IMR-90 (cell line): ENCODE results near the gene B4GALT5. TPM values are rescaled to one million over a fixed set of nuclear protein-coding genes. Genes with fewer than 3 reads are reported as not detected.
"Not testable (repeated sequence)": the region's sequence is repeated elsewhere in the genome, so short reads cannot be mapped to it uniquely, and the experiment has no call there.

Experiments
- ATAC-seq: fragments of 200-7000 bp; cut with Tn5 transposase; 2 replicates; pipeline ENCODE4 v1.9.1; 2020; ENCODE audit warnings: low read depth, mild to moderate bottlenecking, moderate library complexity
- BruUV-seq: library from RNA; stranded (reverse); fragments of 400-500 nt; replicated peaks from 2 replicates; lab custom pipeline; 2021; lab: Mats Ljungman, UMichigan
- CTCF ChIA-PET: fragments of 300-600 bp; formaldehyde crosslinking; extraction: SDS; loops from one replicate; lab custom pipeline; 2021; ENCODE audit warnings: antibody characterized with exemption; lab: Yijun Ruan, JAX
- POLR2A ChIA-PET: fragments of 300-600 bp; sonication (Branson Sonifier 250); formaldehyde crosslinking; loops from one replicate; lab custom pipeline; 2022; ENCODE audit warnings: antibody characterized with exemption; ENCODE audit not compliant: unreplicated experiment; lab: Charles Lee
- DNase-seq: peaks from one replicate; pipeline ENCODE4 v3.0.0; 2013
- H2AFZ ChIP-seq: replicated peaks from 2 replicates; pipeline ENCODE3; 2013; ENCODE audit warnings: low read length, mild to moderate bottlenecking; ENCODE audit not compliant: poor library complexity
- H2AK5ac ChIP-seq: 2 replicates; pipeline ENCODE4 v1.6.1; 2013; ENCODE audit warnings: low read depth, low read length, inconsistent platforms
- H2AK9ac ChIP-seq: replicated peaks from 2 replicates; pipeline ENCODE3; 2013; ENCODE audit warnings: mild to moderate bottlenecking, low read depth, low read length, moderate library complexity; ENCODE audit not compliant: poor library complexity
- H2BK120ac ChIP-seq: 2 replicates; pipeline ENCODE4 v1.6.1; 2013; ENCODE audit warnings: low read depth, low read length, inconsistent platforms
- H2BK15ac ChIP-seq: 3 replicates; pipeline ENCODE4 v1.6.1; 2013; ENCODE audit warnings: low read depth, low read length, inconsistent platforms
- H2BK20ac ChIP-seq: 2 replicates; pipeline ENCODE4 v1.6.1; 2013; ENCODE audit warnings: low read depth, mild to moderate bottlenecking, inconsistent platforms, low read length, moderate library complexity
- H2BK5ac ChIP-seq: 2 replicates; pipeline ENCODE4 v1.6.1; 2013; ENCODE audit warnings: mild to moderate bottlenecking, low read depth, low read length, inconsistent platforms; ENCODE audit not compliant: poor library complexity, severe bottlenecking
- H3K14ac ChIP-seq: replicated peaks from 2 replicates; pipeline ENCODE4 v1.6.1; 2013; ENCODE audit warnings: low read depth, low read length, inconsistent platforms
- H3K18ac ChIP-seq: 2 replicates; pipeline ENCODE4 v1.6.1; 2013; ENCODE audit warnings: low read depth, low read length, control low read depth
- H3K23ac ChIP-seq: 2 replicates; pipeline ENCODE4 v1.6.1; 2013; ENCODE audit warnings: low read depth, low read length, inconsistent platforms
- H3K27ac ChIP-seq: 2 replicates; pipeline ENCODE4 v1.5.1; 2013; ENCODE audit warnings: mild to moderate bottlenecking, control low read depth, low read length; ENCODE audit not compliant: insufficient read depth
- H3K27me3 ChIP-seq: 2 replicates; pipeline ENCODE4 v1.6.1; 2013; ENCODE audit warnings: low read length; ENCODE audit not compliant: control insufficient read depth, insufficient read depth
- H3K36me3 ChIP-seq: 2 replicates; pipeline ENCODE4 v1.6.1; 2013; ENCODE audit warnings: low read length, mixed read lengths; ENCODE audit not compliant: control insufficient read depth, insufficient read depth
- H3K4ac ChIP-seq: 2 replicates; pipeline ENCODE4 v1.6.1; 2013; ENCODE audit warnings: low read depth, low read length, inconsistent platforms
- H3K4me1 ChIP-seq: 2 replicates; pipeline ENCODE4 v1.6.1; 2013; ENCODE audit warnings: low read length, mixed read lengths; ENCODE audit not compliant: control insufficient read depth, insufficient read depth
- H3K4me2 ChIP-seq: 2 replicates; pipeline ENCODE4 v1.6.1; 2013; ENCODE audit warnings: low read depth, mild to moderate bottlenecking, control low read depth, low read length, moderate library complexity
- H3K4me3 ChIP-seq: 2 replicates; pipeline ENCODE4 v1.5.1; 2013; ENCODE audit warnings: low read depth, mild to moderate bottlenecking, control low read depth, low read length, moderate library complexity; ENCODE audit not compliant: insufficient read depth
- H3K56ac ChIP-seq: 2 replicates; pipeline ENCODE4 v1.6.1; 2013; ENCODE audit warnings: low read length, inconsistent platforms; ENCODE audit not compliant: insufficient read depth; ENCODE audit errors: extremely low read depth
- H3K79me1 ChIP-seq, 2 experiments: 2 replicates each; pipeline ENCODE4 v1.6.1; 2013; ENCODE audit warnings: low read length in 2 of 2, inconsistent platforms in 1 of 2, low read depth in 1 of 2
- H3K9ac ChIP-seq: 2 replicates; pipeline ENCODE4 v1.6.1; 2013; ENCODE audit warnings: low read depth, low read length, control low read depth
- H3K9me1 ChIP-seq: 2 replicates; pipeline ENCODE4 v1.6.1; 2013; ENCODE audit warnings: low read length, inconsistent platforms; ENCODE audit not compliant: insufficient read depth
- H3K9me3 ChIP-seq: 2 replicates; pipeline ENCODE4 v1.6.1; 2013; ENCODE audit warnings: low read length; ENCODE audit not compliant: control insufficient read depth, insufficient read depth
- H4K20me1 ChIP-seq: 2 replicates; pipeline ENCODE4 v1.6.1; 2013; ENCODE audit warnings: low read length, inconsistent platforms; ENCODE audit not compliant: insufficient read depth
- H4K5ac ChIP-seq: 2 replicates; pipeline ENCODE4 v1.6.1; 2013; ENCODE audit warnings: mild to moderate bottlenecking, low read depth, low read length, control low read depth
- H4K8ac ChIP-seq, 2 experiments: 2 replicates each; pipeline ENCODE4 v1.6.1; 2013; ENCODE audit warnings: low read depth in 2 of 2, low read length in 2 of 2, control low read depth in 1 of 2, inconsistent platforms in 1 of 2
- H4K91ac ChIP-seq: 2 replicates; pipeline ENCODE4 v1.6.1; 2013; ENCODE audit warnings: low read depth, low read length, inconsistent platforms; ENCODE audit not compliant: insufficient read depth
- CEBPB ChIP-seq: IDR thresholded peaks from 2 replicates; pipeline ENCODE4 v1.6.1; 2012; ENCODE audit warnings: low read depth, low read length, improper control_type of control experiment
- MAFK ChIP-seq: IDR thresholded peaks from 2 replicates; pipeline ENCODE4 v1.6.1; 2012; ENCODE audit warnings: low read depth, low read length, improper control_type of control experiment
- WGBS, 2 experiments: methylation state at CpG; one replicate each; pipeline versions ENCODE4 v1.1.5 to v1.1.7; 2013; ENCODE audit warnings: missing lambda C conversion rate in 2 of 2; ENCODE audit not compliant: insufficient read length in 1 of 2; ENCODE audit errors: extremely low coverage in 2 of 2; 5-methylcytosine and 5-hydroxymethylcytosine counted together
- dilution Hi-C: fragments of 300-500 bp; cut with HindIII; formaldehyde crosslinking; loops from one replicate; pipeline ENCODE4 v1.14.3; 2018; ENCODE audit warnings: low sequenced_read_pairs; ENCODE audit not compliant: unreplicated experiment
- in situ Hi-C: fragments of 300-500 bp; cut with MboI; formaldehyde crosslinking; loops from 3 replicates; pipeline ENCODE4 v1.14.3; 2019; ENCODE audit warnings: low sequenced_read_pairs, inconsistent platforms, mixed read lengths
- intact Hi-C: fragments of 100-400 bp; cut with micrococcal nuclease; formaldehyde crosslinking; loops from 2 replicates; pipeline ENCODE4 v1.10.0; 2022
- polyA plus RNA-seq, 3 experiments: library from polyadenylated mRNA; depleted of rRNA; stranded (reverse); fragments of >200 nt; gene quantifications; 2 replicates each; pipeline ENCODE4 v1.2.3, GENCODE V29; 2012; ENCODE audit warnings: low replicate concordance in 1 of 3
- total RNA-seq: library from RNA; depleted of rRNA; stranded (reverse); fragments of >200 nt; gene quantifications from 2 replicates; pipeline ENCODE4 v1.2.3, GENCODE V29; 2012

Gene B4GALT5
- total and polyA plus RNA-seq, 2 of the 4 experiments (the other 2 are of a cell fraction): 11.3 to 20.4 TPM

- no peak for TF ChIP-seq CEBPB
- no peak for TF ChIP-seq MAFK
Measured at GRCh38 chr20:49618289-49618688, 95.4 kb downstream of the B4GALT5 start (continued).

GRCh38 chr20:49617394-49617793, 96.3 kb downstream of the B4GALT5 start:
- H3K9me1 ChIP-seq, H3K4me2 ChIP-seq, dilution Hi-C loops, H2BK120ac ChIP-seq, H2BK5ac ChIP-seq, H2AK5ac ChIP-seq, H3K23ac ChIP-seq, H2BK15ac ChIP-seq, H2AFZ ChIP-seq, H4K5ac ChIP-seq, ATAC-seq, H3K27ac ChIP-seq, H3K14ac ChIP-seq, POLR2A ChIA-PET, H3K4me1 ChIP-seq, H4K20me1 ChIP-seq, H3K56ac ChIP-seq, BruUV-seq, H4K91ac ChIP-seq, H3K9me3 ChIP-seq, CTCF ChIA-PET, H2AK9ac ChIP-seq, H3K4me3 ChIP-seq, H3K36me3 ChIP-seq, H3K9ac ChIP-seq, H3K79me1 ChIP-seq, H2BK20ac ChIP-seq, H3K27me3 ChIP-seq, H4K8ac ChIP-seq, H3K18ac ChIP-seq, H3K4ac ChIP-seq, DNase-seq: not testable (repeated sequence)
- in situ Hi-C loops: loop anchor here (25.0 kb wide), 1 partner anchor 470 kb away; no protein-coding TSS in a partner anchor
- 40% methylated on average over 1 of the region's 3 CpGs; no CpG with 5 or more reads in 1 of the 2 experiments for WGBS, 2 experiments
- intact Hi-C loops: loop anchor here (10.0 kb wide), 1 partner anchor 457 kb away; no protein-coding TSS in a partner anchor
